ENCODE data around the gene TTL.
"Not testable (repeated sequence)": the region's sequence is repeated elsewhere in the genome, so short reads cannot be mapped to it uniquely, and the experiment has no call there.

TTL gene

DNA sequence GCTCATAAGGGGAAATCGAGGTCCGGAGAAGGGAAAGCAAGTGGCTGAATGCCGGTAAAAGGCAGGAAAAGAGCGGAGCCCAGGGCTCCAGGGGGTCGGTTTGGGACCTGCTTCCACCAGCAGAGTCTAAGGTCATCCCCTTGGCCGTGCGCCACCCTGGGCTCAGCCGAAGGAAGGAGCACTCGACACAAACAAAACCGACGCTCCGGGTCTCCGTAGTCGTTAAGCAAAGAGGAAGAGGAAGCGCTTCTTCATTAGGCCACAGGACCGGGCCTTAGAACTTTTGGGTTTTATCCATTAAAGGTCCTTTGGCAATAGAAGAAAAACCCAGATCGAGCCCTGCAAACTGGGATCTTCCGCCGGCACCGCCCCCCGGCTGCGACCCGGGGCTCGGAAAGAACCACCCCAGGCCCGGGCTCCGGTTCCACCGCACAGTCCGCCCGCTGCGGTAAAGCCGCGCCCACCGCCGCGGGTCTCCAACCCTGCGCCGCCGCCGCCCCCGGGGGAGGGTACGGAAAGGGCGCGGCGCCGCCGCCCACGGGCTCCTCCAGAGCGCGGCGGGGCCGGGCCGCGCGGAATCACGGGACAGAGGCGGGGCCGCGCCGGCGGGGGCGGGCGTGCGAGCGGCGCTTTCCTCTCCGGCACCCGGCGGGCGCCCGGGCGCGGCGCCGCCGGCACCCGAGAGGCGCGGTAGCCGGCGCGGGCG, at the start of gene TTL:
Gene TTL, plus strand, starts transcription at position 629 of the 706 bp plus-strand sequence. CDS start 189 bp downstream, outside the sequence.
- DNase-seq = peak; percentile 81

DNA sequence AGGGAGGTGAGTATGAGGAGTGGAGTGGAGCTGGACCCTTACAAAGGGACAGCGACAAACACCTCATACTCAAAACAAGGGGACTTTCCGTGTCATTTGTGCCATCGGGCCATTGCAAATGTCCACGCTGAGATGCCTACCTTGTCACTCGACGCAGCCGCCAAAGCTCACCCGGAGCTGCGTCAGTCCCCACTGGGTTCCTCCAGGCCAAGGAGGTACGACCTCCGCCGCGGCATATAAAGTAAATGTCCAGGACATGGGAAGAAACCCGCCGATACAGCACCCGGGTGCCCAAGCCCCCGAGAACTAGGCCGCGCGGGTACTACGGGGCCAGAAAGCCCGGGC, 49.6 kb upstream of the TTL start:
- DNase-seq = not testable (repeated sequence)

DNA sequence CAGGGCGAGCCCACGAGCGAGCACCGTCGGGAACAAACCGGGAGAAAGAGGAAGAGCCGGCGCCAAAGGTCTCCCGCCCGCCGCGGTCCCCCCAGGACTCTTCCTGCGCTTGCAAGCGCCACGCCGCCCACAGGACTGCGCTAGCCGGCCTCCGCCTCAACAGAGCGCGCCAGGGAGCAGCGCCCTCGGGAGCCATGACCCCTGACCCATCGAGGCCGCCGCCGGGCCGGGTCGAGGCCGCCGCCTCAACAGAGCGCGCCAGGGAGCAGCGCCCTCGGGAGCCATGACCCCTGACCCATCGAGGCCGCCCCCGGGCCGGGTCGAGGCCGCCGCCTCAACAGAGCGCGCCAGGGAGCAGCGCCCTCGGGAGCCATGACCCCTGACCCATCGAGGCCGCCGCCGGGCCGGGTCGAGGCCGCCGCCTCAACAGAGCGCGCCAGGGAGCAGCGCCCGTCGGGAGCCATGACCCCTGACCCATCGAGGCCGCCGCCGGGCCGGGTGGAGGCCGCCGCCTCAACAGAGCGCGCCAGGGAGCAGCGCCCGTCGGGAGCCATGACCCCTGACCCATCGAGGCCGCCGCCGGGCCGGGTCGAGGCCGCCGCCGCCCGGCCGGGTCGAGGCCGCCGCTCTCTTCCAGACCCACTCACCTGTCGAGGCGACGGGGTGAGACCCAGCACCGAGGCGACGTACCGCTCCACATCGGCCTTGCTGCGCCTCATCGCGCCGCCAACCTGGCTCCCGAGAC, 49.0 kb upstream of the TTL start:
- DNase-seq = peak; percentile 24

DNA sequence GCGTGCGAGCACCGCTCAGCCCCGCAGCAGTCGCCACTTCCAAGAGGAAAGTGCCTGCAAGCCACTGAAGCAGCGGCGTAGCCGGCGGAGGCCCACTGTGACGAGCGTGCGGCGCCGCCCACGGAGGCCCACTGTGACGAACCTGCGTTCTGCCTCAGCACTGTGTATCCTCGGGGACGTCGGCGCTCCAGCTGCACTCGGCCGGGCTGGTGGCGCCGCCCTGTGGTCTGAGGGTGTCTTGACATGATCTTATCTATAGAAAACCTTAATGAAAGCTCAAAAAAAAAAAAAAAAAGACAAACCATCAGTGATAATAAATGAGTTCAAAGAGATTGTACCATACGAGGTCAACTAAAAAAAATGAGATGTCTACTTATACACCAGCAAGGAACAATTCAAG, 48.5 kb upstream of the TTL start, which contains the start of gene RGPD8:
Gene RGPD8, minus strand, starts transcription at position 166 of the 400 bp plus-strand sequence. CDS start 192 bp downstream, outside the sequence.
- DNase-seq = peak; percentile 93

DNA sequence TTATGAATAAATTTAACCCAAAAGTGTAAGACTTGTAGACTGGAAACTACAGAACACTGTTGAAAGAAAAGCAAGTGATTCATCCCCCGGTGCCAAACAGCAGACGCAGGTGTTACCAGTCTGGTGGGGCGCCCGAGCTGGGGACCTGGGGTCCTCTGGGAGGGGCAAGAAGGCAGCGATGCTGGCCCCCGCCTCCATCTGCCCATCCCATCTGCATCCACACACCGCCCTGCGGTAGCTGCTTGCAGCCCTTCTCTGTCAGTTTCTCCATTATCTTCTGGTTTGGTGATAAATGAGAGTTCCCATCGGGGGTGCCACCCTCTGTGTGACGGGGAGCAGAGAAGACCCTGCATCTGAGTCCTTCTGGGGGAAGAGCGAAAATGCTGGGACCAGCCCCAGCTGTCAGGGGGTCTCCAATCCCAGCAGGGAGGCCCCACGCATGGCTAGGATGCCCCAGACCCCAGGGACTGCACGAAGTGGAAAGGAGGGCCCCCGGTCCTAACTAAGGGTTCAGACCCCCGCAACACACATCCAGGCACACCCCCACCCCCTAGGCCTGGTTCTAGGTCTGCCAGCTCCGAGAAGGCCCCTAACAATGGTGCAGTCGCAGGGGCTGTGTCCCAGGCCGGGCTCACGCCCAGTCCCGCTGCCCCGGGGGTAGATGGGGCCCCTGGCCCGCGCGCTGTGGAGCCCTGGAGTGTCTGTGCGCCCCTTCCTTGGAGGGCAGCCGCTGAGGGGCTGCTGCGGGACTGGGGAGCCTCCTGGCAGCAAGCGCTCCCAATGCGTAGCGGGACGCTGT, 47.8 kb upstream of the TTL start:
- no peak for DNase-seq

DNA sequence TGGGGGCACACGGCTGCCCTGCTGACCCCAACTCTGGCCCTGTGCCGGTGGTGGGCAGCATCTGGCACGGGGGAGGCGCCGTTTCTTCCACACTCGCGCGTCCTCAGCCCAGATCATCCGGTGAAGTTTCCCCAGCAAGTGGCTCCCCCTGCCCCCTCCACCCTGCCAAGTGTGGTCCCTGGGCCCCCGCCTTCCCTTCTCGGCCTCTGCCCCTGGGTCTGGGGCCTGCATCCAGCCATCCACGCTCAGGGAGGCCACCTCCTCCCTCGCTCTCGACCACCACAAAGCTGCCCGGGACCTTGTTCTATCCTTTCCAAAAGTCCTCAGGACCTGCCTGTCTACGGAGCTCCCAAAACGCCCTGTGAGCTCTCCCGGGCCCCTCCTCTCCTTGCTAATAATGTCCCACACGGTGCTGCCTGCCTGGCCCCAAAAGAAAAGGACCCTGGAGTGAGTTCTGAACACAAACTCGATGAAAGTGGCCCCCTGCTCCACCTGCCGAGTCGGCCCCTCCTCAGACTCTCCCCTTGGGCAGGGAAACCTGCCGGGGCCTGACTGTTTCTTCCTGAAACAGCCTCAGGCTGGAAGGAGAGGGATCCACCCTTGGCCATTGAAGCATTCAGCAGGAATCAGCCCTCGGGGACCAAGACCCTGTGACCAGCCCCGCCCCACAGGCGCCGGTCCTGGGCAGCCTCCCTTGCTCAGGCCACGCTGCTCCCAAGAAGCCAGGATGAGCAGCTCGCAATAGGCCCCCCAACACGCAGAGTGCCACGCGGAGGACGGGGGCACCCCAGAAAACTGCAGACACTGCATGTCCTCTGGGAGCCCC, 46.9 kb upstream of the TTL start:
- DNase-seq = not testable (repeated sequence)

DNA sequence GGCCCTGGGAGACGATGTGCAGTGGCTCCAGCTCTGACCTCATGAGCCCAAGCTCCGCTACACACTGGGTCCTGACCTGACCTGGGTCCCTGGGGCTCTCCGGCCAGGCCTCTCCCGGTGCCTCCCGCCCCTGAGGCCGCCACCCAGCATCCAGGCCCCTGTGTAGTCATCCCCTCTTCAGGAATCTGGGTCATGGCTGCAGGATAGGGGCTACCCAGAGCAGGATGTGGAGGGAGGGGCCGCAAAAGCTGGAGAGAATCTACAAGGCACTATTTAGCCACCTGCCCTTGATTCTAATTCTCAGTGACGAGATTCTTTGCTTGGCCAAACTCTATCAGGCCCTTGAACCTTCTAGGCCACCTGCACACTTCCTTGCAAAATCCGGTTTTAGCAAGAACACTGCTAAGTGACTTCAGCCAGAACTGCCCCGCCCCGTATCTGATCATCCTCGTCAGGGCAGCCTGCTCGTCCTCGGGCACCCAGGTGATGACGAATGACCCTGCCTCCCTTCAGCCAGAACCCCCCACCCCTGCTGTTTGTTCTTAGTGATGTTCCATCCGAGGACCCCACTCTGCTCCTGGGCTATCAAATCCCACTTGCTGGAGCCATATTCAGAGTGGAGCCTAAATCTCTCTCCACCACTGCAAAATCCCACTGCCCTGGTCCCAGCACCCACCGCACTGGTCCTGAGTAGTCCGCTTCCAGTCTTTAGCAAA, 46.1 kb upstream of the TTL start:
- DNase-seq = not testable (repeated sequence)

DNA sequence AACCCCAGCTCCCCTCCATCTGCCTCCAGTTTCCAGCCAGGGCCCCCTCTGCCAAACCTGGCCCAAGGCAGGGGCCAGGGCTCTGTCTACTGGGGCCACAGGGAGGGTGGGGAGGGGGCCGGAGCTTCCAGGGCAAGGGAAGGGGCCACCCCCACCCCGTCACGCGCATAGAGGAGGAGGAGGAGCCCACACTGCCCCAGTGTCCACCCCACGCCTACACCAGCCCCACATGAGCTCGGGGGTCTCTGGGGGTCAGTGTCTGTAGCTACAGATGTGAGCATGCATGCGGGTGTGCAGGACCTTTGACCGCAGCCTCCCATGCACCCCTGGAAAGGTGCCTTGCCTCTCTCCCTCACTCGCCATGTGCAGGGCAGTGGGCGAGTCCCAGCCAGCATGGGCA, 45.0 kb upstream of the TTL start:
- not testable (repeated sequence) for DNase-seq

DNA sequence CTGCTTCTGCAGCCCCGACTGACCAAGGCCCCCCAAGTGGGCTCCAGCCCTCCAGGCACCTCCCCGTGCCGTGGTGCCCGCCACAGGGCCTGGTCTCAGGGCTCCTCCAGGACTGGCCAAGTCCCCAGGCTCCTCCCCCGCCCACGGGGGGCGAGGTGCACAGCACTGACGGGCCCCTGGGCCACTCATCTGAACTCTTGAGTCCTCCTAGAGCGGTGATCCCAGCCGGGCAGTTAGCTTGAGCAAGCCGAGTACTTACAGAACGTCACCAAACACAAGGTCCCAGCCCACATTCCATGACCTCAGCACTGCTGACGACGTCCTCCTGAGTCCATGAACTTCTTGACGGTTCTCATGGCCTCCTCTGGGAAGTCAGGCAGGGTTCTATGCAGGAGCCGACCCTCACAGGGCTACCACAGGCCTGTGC, 44.5 kb upstream of the TTL start:
- not testable (repeated sequence) for DNase-seq

DNA sequence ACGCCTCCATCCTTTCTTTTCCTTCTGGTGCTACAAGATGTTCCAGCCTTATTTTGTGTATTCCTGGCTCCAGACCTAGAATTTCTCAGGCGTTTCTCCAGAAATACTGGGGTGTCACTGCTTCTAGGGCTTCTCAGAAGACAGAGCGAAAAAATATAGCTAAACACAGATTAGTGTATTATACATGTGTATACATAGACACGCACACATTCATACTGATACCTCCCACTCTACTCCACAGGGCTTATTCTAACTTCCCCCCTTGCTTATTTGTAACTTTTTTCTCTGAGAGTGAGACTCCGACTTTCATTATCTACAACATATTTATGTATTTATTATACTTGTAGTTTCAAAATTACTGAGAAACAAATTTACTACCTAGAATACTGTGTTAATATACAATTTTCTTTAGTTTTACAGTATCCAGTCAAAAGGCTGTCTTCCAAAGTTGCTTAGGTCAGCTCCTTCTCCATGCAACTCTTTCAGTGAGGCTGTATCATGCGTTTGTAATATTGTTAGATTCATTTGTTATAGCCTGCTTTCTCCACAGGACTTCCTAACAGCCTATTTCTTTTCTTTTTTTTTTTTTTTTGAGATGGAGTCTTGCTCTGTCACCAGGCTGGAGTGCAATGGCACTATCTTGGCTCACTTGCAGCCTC, 43.2 kb upstream of the TTL start:
- DNase-seq = not testable (repeated sequence)

DNA sequence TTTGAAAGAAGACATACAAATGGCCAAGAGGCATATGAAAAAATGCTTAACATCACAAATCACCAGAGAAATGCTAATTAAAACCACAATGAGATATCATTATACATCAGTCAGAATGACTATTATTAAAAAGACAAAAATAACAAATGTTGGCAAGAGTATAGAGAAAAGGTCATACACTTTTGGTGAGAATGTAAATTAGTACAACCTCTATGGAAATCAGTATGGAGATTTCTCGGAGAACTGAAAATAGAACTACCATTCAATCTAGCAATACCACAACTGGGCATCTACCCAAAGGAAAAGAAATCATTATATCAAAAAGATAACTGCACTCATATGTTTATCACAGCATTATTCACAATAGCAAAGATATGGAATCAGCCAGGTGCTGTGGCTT, 37.7 kb upstream of the TTL start:
- DNase-seq = not testable (repeated sequence)

DNA sequence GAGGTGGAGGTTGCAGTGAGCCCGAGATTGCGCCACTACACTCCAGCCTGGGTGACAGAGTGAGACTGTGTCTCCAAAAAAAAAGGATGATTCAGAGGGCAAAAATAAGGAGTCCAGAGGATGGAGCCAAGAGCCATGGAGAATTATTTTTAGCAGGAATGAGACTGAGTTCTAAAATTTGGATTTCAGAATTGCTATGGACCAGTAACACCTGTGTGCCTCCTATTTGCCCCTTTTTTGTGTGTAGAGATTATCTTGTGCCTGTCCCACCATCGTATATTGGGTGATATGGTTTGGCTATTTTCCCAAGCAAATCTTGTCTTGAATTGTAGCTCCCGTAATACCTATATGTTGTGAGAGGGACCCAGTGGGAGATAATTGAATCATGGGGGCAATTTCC, 32.1 kb upstream of the TTL start:
- DNase-seq = no peak

DNA sequence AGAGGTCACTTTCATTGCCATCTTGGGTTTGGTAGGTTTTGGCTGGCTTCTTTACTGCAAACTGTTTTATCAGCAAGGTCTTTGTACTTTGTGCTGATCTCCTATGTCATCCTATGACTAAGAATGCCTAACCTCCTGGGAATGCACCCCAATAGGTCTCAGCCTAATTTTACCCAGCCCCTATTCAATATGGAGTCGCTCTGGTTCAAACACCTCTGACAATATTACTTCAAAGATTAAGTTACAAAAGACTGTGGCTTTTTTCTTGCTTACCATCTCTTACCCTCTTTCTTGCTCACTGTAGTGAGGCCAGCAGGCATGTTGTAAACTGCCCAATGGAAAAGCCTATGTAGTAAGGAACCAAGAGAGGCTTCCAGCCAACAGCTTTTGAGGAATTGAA, 30.6 kb upstream of the TTL start:
- DNase-seq = no peak

DNA sequence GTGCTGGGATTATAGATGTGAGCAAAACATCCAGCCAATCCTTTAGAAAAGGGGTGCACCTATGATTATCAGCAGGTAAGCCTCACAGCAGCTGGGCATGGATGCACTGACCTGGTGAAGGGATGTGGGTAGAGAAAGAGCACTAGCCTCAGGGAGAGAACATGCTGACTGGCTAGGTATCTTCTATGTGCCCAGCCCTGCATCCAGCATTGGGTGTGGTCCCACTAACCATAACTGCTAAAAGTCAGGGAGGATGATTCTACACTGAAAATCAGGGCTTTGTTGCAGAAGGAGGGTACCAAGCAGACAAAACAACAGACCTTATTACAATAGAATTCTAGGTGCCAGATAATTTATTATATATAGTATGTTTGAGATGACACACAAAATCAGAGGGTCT, 27.4 kb upstream of the TTL start:
- DNase-seq = no peak

DNA sequence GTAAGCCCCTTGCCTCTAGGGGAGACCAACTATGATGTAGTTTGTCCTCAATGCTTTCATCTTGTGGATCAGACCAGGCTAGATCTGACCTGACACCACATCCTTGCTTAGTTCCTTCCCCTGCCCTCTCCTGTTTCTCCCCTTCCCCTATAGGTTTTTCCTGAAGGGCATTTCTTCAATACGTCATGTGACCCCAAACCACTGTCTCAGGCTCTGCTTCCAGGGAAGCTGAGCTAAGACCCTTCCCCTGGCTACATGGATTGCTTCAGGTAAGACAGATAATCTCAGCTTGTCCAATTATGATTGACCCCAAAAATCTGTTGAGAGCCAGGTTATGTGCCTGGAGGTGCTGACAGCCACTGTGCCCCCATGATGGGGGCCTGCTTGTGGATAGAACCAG, 22.6 kb upstream of the TTL start:
- no peak for DNase-seq

DNA sequence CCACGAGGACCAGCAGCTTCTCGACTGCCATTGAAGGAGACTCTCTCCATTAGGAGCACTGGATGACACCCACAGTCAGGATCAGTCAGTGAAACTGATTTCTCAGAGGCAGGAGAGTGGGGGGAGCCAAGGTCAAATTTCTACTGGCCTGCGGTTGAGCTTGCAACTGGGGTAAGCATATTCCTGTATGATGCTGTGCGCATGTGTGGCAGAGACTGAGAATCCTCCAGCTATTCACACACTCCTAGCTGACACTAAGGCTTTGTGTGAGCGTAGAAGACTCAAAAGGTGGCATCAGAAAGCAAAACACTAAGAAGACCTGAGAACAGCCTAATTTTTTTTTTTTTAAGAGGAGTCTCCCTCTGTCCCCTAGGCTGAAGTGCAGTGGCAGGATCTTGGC, 19.8 kb upstream of the TTL start:
- DNase-seq = no peak

DNA sequence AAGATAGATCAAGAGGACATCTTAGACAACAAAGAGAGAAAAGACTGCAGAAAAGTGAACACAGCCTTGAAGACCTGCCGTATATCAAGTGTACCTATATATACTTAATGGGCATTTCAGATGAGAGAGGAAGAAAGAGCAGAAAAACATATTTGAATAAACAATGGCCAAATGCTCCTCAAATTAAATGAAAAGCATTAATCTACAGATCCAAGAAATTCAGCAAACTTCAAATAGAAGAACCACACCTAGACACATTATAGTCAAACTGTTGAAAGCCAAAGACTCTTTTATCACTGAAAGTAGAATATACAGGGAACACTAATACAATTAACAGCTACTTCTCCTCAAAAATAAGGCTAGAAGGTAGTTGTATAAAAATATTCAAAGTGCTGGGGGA, 18.7 kb upstream of the TTL start:
- DNase-seq = no peak

DNA sequence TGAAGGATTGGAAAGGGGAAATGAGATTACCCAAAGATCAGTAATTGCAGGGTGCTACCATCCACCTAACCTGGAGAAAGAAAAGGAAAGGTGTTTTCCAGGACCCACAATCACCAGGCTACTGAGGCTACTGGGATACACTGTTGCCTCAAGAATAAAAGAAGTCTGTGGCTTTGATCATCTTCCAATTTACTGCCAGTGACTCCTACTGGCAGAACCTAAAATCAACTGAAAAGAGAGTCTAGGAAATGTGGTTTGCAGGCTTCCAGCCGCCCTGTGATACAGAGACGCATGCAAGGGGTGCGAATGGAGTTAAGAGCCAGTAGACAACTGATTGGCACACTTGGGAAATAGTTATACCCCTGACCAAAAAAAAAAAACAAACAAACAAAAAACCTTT, 16.6 kb upstream of the TTL start:
- DNase-seq = no peak

DNA sequence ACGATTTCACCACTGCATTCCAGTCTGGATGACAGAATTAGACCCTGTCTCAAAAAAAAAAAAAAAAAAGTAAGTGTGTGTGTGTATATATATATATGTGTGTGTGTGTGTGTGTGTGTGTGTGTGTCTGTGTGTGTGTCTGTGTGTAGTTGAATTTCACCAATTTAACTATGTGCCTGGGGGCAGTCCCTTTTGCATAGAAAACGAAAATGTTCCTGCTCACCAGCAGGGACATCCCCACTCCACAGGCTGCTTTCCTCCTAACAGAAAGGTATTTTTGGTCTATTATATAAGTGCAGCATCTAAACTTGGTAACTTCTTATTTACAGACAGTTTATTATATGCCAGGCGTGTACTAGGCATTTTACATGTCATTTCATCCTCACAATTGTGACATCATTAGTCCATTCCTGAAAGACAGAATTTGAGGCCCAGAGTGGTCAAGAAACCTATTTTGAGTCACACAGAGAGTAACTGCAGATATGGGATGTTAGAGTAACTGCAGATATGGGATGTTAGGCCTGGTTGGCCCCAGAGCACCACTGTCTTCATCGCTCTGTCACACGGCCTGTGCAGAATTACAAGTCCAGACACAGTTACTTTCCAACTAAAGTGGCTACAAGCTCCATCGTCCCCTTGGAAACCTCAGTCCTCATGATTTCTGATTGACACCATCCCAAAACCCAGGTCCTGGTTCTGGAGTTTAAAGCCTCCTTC, 9.3 kb upstream of the TTL start:
- no peak for DNase-seq

DNA sequence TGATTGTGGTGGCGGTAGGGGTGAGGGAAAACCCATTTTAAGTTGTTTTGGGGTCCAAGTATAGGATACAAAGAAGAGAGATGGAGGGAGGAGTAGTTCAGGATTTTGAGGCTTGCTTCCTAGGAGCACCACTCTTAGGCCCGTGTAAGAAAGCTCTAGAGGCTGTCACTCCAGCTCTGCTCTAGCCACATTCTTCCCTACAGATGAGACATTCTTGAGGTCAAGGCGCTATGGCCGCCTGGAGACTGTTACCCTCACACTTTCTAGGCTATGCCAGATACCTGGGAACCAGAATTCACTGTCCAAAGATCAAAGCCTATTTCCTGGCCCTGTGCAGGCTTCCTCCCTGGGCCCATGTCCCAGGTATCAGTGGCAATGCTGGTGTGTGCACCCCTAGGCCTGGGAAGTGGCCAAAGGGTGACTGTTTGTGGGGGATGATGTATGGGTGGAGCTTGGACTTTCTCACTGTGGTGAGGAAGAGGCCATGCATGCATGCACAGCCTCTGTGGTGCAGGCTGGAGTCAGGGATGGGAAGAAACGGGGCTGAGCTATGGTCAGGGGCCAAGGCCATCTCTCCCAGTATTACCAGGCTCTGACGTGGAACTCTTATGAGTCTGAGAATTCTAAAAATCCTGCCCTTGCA, 7.0 kb upstream of the TTL start:
- no peak for DNase-seq
